MM.1S (cell line): Measurements from ENCODE around the gene ACSL6.

Experiments used
- DNase-seq: peaks from one replicate; pipeline ENCODE4 v3.0.0-alpha.2; 2015
- H2AFZ ChIP-seq: fragments of 300-600 bp; sonication (generic); 2 replicates; pipeline ENCODE4 v1.6.0; 2016; ENCODE audit warnings: antibody characterized with exemption, low read length
- H3F3A ChIP-seq: fragments of 300-600 bp; sonication (generic); 2 replicates; pipeline ENCODE4 v1.6.1; 2016; ENCODE audit warnings: mild to moderate bottlenecking, antibody characterized with exemption, low read length, moderate library complexity, mixed read lengths; ENCODE audit not compliant: insufficient read depth
- H3K27ac ChIP-seq: fragments of 300-600 bp; sonication (generic); 2 replicates; pipeline ENCODE4 v1.5.1; 2016; ENCODE audit warnings: mild to moderate bottlenecking, low read length
- H3K27me3 ChIP-seq: fragments of 300-600 bp; sonication (generic); replicated peaks from 2 replicates; pipeline ENCODE4 v1.6.0; 2016; ENCODE audit warnings: low read length; ENCODE audit not compliant: insufficient read depth
- H3K36me3 ChIP-seq: fragments of 300-600 bp; sonication (generic); replicated peaks from 2 replicates; pipeline ENCODE4 v1.6.1; 2016; ENCODE audit warnings: mild to moderate bottlenecking, low read length, mixed read lengths; ENCODE audit not compliant: insufficient read depth
- H3K4me1 ChIP-seq: fragments of 300-600 bp; sonication (generic); 2 replicates; pipeline ENCODE4 v1.6.1; 2016; ENCODE audit warnings: low read length, mixed read lengths
- H3K4me2 ChIP-seq: fragments of 300-600 bp; sonication (generic); 2 replicates; pipeline ENCODE4 v1.6.0; 2016; ENCODE audit warnings: low read depth, low read length
- H3K4me3 ChIP-seq: fragments of 300-600 bp; sonication (generic); 2 replicates; pipeline ENCODE4 v1.5.1; 2016; ENCODE audit warnings: low read length, mixed read lengths
- H3K79me2 ChIP-seq: fragments of 300-600 bp; sonication (generic); 2 replicates; pipeline ENCODE4 v1.6.1; 2016; ENCODE audit warnings: mixed run types, low read length, mixed read lengths
- H3K9ac ChIP-seq: fragments of 300-600 bp; sonication (generic); 2 replicates; pipeline ENCODE4 v1.6.1; 2016; ENCODE audit warnings: low read length, mixed read lengths
- H3K9me2 ChIP-seq: fragments of 300-600 bp; sonication (generic); replicated peaks from 2 replicates; pipeline ENCODE4 v1.6.1; 2016; ENCODE audit warnings: mild to moderate bottlenecking, low read length, mixed read lengths; ENCODE audit not compliant: insufficient read depth
- H3K9me3 ChIP-seq: fragments of 300-600 bp; sonication (generic); replicated peaks from 2 replicates; pipeline ENCODE4 v1.6.1; 2016; ENCODE audit warnings: mild to moderate bottlenecking, low read length, mixed read lengths; ENCODE audit not compliant: insufficient read depth
- H4K20me1 ChIP-seq: fragments of 300-600 bp; sonication (generic); 2 replicates; pipeline ENCODE4 v1.6.1; 2016; ENCODE audit warnings: mild to moderate bottlenecking, low read length, moderate library complexity, mixed read lengths; ENCODE audit not compliant: insufficient read depth
- CTCF ChIP-seq: fragments of 300-600 bp; sonication (generic); IDR thresholded peaks from 2 replicates; pipeline ENCODE4 v1.5.1; 2016; ENCODE audit warnings: antibody characterized with exemption, low read length, mixed read lengths
- EZH2 ChIP-seq: fragments of 300-600 bp; sonication (generic); optimal IDR thresholded peaks from 2 replicates; pipeline ENCODE3; 2017; ENCODE audit warnings: low read depth, mild to moderate bottlenecking, antibody characterized with exemption, low read length, mixed read lengths
- EZH2phosphoT487 ChIP-seq: fragments of 300-600 bp; sonication (generic); IDR thresholded peaks from 2 replicates; pipeline ENCODE4 v1.6.1; 2018; ENCODE audit warnings: antibody characterized with exemption, low read length

Gene ACSL6

GRCh38 chr5:132008961-132009680 lies 2.3 kb downstream of the ACSL6 start:
- H3K79me2 ChIP-seq = no peaks in the 10 kb centered on the region
- DNase-seq = no peak
- no peaks in the 10 kb centered on the region for H3K9me2 ChIP-seq
- no peaks in the 10 kb centered on the region for H4K20me1 ChIP-seq
- no peaks in the 10 kb centered on the region for H3K36me3 ChIP-seq
- H3K27ac ChIP-seq = no peak overlapping the region
- peaks cover 40% of the 10 kb centered on the region for H3K27me3 ChIP-seq
- no peaks in the 10 kb centered on the region for H3K9me3 ChIP-seq
- H3K4me3 ChIP-seq = no peak overlapping the region
- H2AFZ ChIP-seq = no peak overlapping the region
- no peaks in the 10 kb centered on the region for H3K4me1 ChIP-seq
- H3K4me2 ChIP-seq = no peak overlapping the region
- TF ChIP-seq EZH2 = no peak
- TF ChIP-seq EZH2phosphoT487 = no peak
- TF ChIP-seq CTCF = no peak
- H3K9ac ChIP-seq = no peak overlapping the region
- H3F3A ChIP-seq = no peaks in the 10 kb centered on the region

GRCh38 chr5:132008163-132008473 lies 3.3 kb downstream of the ACSL6 start:
- Histone ChIP-seq H3K79me2 (no peaks in the 10 kb centered on the region), H3K27me3 (peaks cover 30% of the 10 kb centered on the region), H3F3A (no peaks in the 10 kb centered on the region), H3K4me1 (no peaks in the 10 kb centered on the region), H2AFZ (no peak overlapping the region), H3K9me3 (no peaks in the 10 kb centered on the region), H3K4me2 (no peak overlapping the region), H3K27ac (no peak overlapping the region), H3K9me2 (no peaks in the 10 kb centered on the region), H3K9ac (no peak overlapping the region), H4K20me1 (no peaks in the 10 kb centered on the region), H3K36me3 (no peaks in the 10 kb centered on the region), H3K4me3 (no peak overlapping the region)
- TF ChIP-seq EZH2phosphoT487 = no peak
- TF ChIP-seq CTCF = no peak
- no peak for TF ChIP-seq EZH2
- no peak for DNase-seq

- Histone ChIP-seq H3K4me2 (no peak overlapping the region), H4K20me1 (no peaks in the 10 kb centered on the region), H3K4me1 (no peaks in the 10 kb centered on the region), H2AFZ (no peak overlapping the region), H3K9ac (no peak overlapping the region), H3K79me2 (no peaks in the 10 kb centered on the region), H3F3A (no peaks in the 10 kb centered on the region), H3K4me3 (no peak overlapping the region), H3K9me3 (no peaks in the 10 kb centered on the region), H3K27me3 (peaks cover 25% of the 10 kb centered on the region), H3K36me3 (no peaks in the 10 kb centered on the region), H3K9me2 (no peaks in the 10 kb centered on the region), H3K27ac (no peak overlapping the region)
- TF ChIP-seq EZH2 = no peak
- peak; percentile 78 for TF ChIP-seq CTCF
- TF ChIP-seq EZH2phosphoT487 = no peak
- DNase-seq = peak; percentile 79
Observed at GRCh38 chr5:132007399-132008162, 3.9 kb downstream of the ACSL6 start.
